ENCODE results near the gene CCL19. TPM values are rescaled to one million over a fixed set of nuclear protein-coding genes. Genes with fewer than 3 reads are reported as not detected.
"Not testable (repeated sequence)": the region's sequence is repeated elsewhere in the genome, so short reads cannot be mapped to it uniquely, and the experiment has no call there.

CCL19 gene
- polyA plus RNA-seq, 1 of the 3 experiments (the other 2 are of a cell fraction) = not detected

- POLR2A ChIA-PET = no interaction called here
These were observed 32.1 kb upstream of the CCL19 start for GRCh38 chr9:34723141-34723540.

DNA sequence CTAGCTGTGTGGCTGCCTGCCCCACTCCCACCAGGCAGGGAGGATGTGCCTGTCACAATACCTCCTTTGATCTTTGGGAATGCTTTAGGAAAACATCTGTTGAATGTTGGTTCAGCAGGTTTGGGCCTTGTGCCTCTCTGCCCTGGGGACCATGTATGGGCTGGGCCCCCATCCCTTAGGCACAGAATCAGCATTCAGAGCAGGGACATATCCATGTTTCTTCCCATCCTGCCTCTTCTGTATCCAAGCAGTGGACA is 28.6 kb upstream of the CCL19 start:
- H3K36me3 ChIP-seq (replicated peaks in 1 of 2; ENCODE audit: control insufficient read depth in 1 of 2, insufficient read depth in 2 of 2, low read length in 1 of 2); H3K79me2 ChIP-seq (ENCODE audit: insufficient read depth); H3K9ac ChIP-seq; H3K9me3 ChIP-seq; DNase-seq; H2AFZ ChIP-seq (ENCODE audit: low read depth); H3K27ac ChIP-seq (ENCODE audit: low read depth in 2 of 2, low read length in 1 of 2); H3K9me2 ChIP-seq; H3K27me3 ChIP-seq (ENCODE audit: insufficient read depth); H4K20me1 ChIP-seq (ENCODE audit: insufficient read depth); POLR2A ChIA-PET; H3K4me2 ChIP-seq; H3K4me3 ChIP-seq (ENCODE audit: low read depth in 2 of 2, low read length in 1 of 2); H3K4me1 ChIP-seq (ENCODE audit: control insufficient read depth in 1 of 2, insufficient read depth in 2 of 2, low read depth in 1 of 2, low read length in 1 of 2); H3F3A ChIP-seq (replicated peaks; ENCODE audit: insufficient read depth): not testable (repeated sequence)
- CTCF ChIA-PET = interaction anchor here (1.0 kb wide), 1 partner anchor 17 kb away, joined by 3 read pairs; no protein-coding TSS in a partner anchor

More at GRCh38 chr9:34723141-34723540, 32.1 kb upstream of the CCL19 start:
- no peak for DNase-seq
- CTCF ChIA-PET = interaction anchor here (1.4 to 2.1 kb wide), 2 partner anchors 22 to 37 kb away, joined by 4 to 10 read pairs; no protein-coding TSS in a partner anchor
- no peaks in the 10 kb centered on the region for H3K36me3 ChIP-seq (replicated peaks in 1 of 2; ENCODE audit: control insufficient read depth in 1 of 2, insufficient read depth in 2 of 2, low read length in 1 of 2)
- 59% methylated on average over 11 of the region's 11 CpGs for WGBS (ENCODE audit: low lambda C conversion rate)
- H3K27ac ChIP-seq (ENCODE audit: low read depth in 2 of 2, low read length in 1 of 2) = no peak overlapping the region
- no peaks in the 10 kb centered on the region for H3K9me2 ChIP-seq
- no peak overlapping the region for H3K4me2 ChIP-seq
- H3K27me3 ChIP-seq (ENCODE audit: insufficient read depth) = no peaks in the 10 kb centered on the region
- H3K79me2 ChIP-seq (ENCODE audit: insufficient read depth) = no peaks in the 10 kb centered on the region
- H3K4me1 ChIP-seq (ENCODE audit: control insufficient read depth in 1 of 2, insufficient read depth in 2 of 2, low read depth in 1 of 2, low read length in 1 of 2) = peaks cover 0 to 3% of the 10 kb centered on the region in 2 experiments; a peak in 1 of 4 replicates
- no peak overlapping the region for H3K9ac ChIP-seq
- no peaks in the 10 kb centered on the region for H3K9me3 ChIP-seq
- no peaks in the 10 kb centered on the region for H3F3A ChIP-seq (replicated peaks; ENCODE audit: insufficient read depth)
- no peak overlapping the region for H3K4me3 ChIP-seq (ENCODE audit: low read depth in 2 of 2, low read length in 1 of 2)
- TF ChIP-seq POLR2AphosphoS5 (IDR thresholded peaks at IDR 0.05; ENCODE audit: low read depth, low read length) (no peak), MAX (IDR thresholded peaks at IDR 0.05; ENCODE audit: low read depth) (no peak), CTCF (IDR thresholded peaks at IDR 0.05) (no peak), RXRA (IDR thresholded peaks at IDR 0.05; ENCODE audit: borderline replicate concordance, low read depth) (no peak), USF1 (IDR thresholded peaks at IDR 0.05; ENCODE audit: borderline replicate concordance, low read depth) (no peak), NRF1 (IDR thresholded peaks at IDR 0.05; ENCODE audit: low read depth, low read length) (no peak), PBX3 (IDR thresholded peaks at IDR 0.05) (no peak), TCF12 (IDR thresholded peaks at IDR 0.05) (no peak), ELF1 (IDR thresholded peaks at IDR 0.05) (no peak), TEAD4 (IDR thresholded peaks at IDR 0.05; ENCODE audit: borderline replicate concordance, insufficient read depth) (no peak), JUND (IDR thresholded peaks at IDR 0.05) (no peak), RCOR1 (IDR thresholded peaks at IDR 0.05; ENCODE audit: low read length) (no peak), MEF2A (IDR thresholded peaks at IDR 0.05; ENCODE audit: borderline replicate concordance, low read depth) (no peak), FOSL2 (IDR thresholded peaks at IDR 0.05; ENCODE audit: borderline replicate concordance, low read depth) (no peak), SMC3 (IDR thresholded peaks at IDR 0.05; ENCODE audit: low read depth, low read length) (no peak)
- TF ChIP-seq, protein P1, sequence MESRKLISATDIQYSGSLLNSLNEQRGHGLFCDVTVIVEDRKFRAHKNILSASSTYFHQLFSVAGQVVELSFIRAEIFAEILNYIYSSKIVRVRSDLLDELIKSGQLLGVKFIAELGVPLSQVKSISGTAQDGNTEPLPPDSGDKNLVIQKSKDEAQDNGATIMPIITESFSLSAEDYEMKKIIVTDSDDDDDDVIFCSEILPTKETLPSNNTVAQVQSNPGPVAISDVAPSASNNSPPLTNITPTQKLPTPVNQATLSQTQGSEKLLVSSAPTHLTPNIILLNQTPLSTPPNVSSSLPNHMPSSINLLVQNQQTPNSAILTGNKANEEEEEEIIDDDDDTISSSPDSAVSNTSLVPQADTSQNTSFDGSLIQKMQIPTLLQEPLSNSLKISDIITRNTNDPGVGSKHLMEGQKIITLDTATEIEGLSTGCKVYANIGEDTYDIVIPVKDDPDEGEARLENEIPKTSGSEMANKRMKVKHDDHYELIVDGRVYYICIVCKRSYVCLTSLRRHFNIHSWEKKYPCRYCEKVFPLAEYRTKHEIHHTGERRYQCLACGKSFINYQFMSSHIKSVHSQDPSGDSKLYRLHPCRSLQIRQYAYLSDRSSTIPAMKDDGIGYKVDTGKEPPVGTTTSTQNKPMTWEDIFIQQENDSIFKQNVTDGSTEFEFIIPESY (IDR thresholded peaks at IDR 0.05; ENCODE audit: borderline replicate concordance, low read depth) = no peak
- H4K20me1 ChIP-seq (ENCODE audit: insufficient read depth) = no peaks in the 10 kb centered on the region
- no peak overlapping the region for H2AFZ ChIP-seq (ENCODE audit: low read depth)

Measured in SK-N-SH (cell line).